Stimulated activated CD8-positive, alpha-beta memory T cell treated with anti-CD3 and anti-CD28 coated beads, Interleukin-15, amount 100 ng/mL, for 24 hours (primary cell): ENCODE results near the gene GABRR2.
"Not testable (repeated sequence)": the region's sequence is repeated elsewhere in the genome, so short reads cannot be mapped to it uniquely, and the experiment has no call there.

ENCODE experiments used
- DNase-seq: peaks from one replicate; pipeline ENCODE4 v3.0.0-alpha.2; 2020; ENCODE audit warnings: low read depth

Gene GABRR2

GRCh38 chr6:89323511-89323971 is 8.4 kb upstream of the GABRR2 start:
- no peak for DNase-seq

- DNase-seq: no peak
Observed at GRCh38 chr6:89321131-89321970, 6.3 kb upstream of the GABRR2 start.

GRCh38 chr6:89320012-89320559 is 5.0 kb upstream of the GABRR2 start:
- no peak for DNase-seq

- DNase-seq: no peak
Observed at GRCh38 chr6:89317067-89317466, 2.0 kb upstream of the GABRR2 start.

GRCh38 chr6:89314692-89315091 is 407 bp downstream of the GABRR2 start:
- no peak for DNase-seq

GRCh38 chr6:89313006-89313405 is 2.1 kb downstream of the GABRR2 start:
- no peak for DNase-seq

- no peak for DNase-seq
Observed at GRCh38 chr6:89311853-89312531, 3.1 kb downstream of the GABRR2 start.

GRCh38 chr6:89311530-89311852 is 3.6 kb downstream of the GABRR2 start:
- DNase-seq: no peak

- DNase-seq: no peak
Observed at GRCh38 chr6:89310929-89311328, 4.2 kb downstream of the GABRR2 start.

GRCh38 chr6:89308525-89309395 is 6.3 kb downstream of the GABRR2 start:
- DNase-seq: no peak

GRCh38 chr6:89304517-89304916 is 10.6 kb downstream of the GABRR2 start:
- not testable (repeated sequence) for DNase-seq

GRCh38 chr6:89302936-89303335 is 12.2 kb downstream of the GABRR2 start:
- no peak for DNase-seq

- no peak for DNase-seq
Observed at GRCh38 chr6:89302195-89302770, 12.8 kb downstream of the GABRR2 start.

GRCh38 chr6:89301586-89302194 is 13.4 kb downstream of the GABRR2 start:
- DNase-seq: no peak

GRCh38 chr6:89299466-89299850 is 15.6 kb downstream of the GABRR2 start:
- DNase-seq: no peak

GRCh38 chr6:89298680-89299465 is 16.2 kb downstream of the GABRR2 start:
- DNase-seq: no peak

- no peak for DNase-seq
Observed at GRCh38 chr6:89297695-89298351, 17.3 kb downstream of the GABRR2 start.

GRCh38 chr6:89295981-89296380 is 19.1 kb downstream of the GABRR2 start:
- no peak for DNase-seq

- DNase-seq: not testable (repeated sequence)
Observed at GRCh38 chr6:89295116-89295515, 20.0 kb downstream of the GABRR2 start.

- no peak for DNase-seq
Observed at GRCh38 chr6:89291256-89291819, 23.8 kb downstream of the GABRR2 start.
